GM19397 (cell line): ENCODE results near the gene KCNMA1.

Experiments used
- ATAC-seq: cut with Tn5 transposase; IDR thresholded peaks from one replicate; pipeline ENCODE4 v1.9.1; 2021; ENCODE audit warnings: mild to moderate bottlenecking, moderate library complexity; ENCODE audit not compliant: unreplicated experiment

The KCNMA1 gene

DNA sequence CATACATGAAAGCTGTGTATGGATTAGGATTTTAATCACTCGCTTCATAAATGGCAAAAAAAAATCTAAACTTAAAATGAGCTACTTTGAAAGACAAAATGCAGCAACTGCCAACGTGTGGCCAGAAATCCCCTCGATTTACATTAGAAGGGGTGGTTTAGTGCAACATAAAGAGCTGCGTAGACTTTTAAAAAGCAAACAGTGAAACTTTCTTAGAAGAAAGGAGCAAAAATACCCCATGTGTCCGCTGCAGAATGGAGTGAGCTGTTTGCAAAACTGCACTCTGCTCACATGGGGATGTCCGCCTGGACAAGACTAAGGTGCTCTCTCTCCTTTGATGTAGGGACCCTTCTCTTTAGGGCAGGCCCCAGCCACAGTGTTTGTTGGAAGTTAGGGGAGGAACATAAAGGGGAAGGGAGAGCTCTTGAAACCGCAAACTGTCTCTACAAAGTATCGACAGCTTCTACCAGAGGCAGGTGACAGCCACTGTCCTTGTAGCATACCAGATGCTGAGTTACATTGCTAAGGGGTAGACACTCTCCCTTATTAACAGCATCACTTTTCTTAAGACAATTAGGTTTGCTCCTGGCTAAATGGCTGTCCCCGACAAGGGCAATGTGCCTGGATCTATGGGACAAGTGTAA is 528.1 kb downstream of the KCNMA1 start:
- ATAC-seq = no peak

GRCh38 chr10:77106676-77107075 is 530.9 kb downstream of the KCNMA1 start:
- no peak for ATAC-seq

GRCh38 chr10:77105761-77106221 is 531.8 kb downstream of the KCNMA1 start:
- no peak for ATAC-seq

GRCh38 chr10:77104459-77104980 is 533.1 kb downstream of the KCNMA1 start:
- ATAC-seq = no peak

GRCh38 chr10:77103213-77103612 is 534.4 kb downstream of the KCNMA1 start:
- ATAC-seq = no peak

GRCh38 chr10:77101341-77101740 is 536.3 kb downstream of the KCNMA1 start:
- no peak for ATAC-seq

- ATAC-seq = no peak
These were observed 538.5 kb downstream of the KCNMA1 start for GRCh38 chr10:77099136-77099535.

DNA sequence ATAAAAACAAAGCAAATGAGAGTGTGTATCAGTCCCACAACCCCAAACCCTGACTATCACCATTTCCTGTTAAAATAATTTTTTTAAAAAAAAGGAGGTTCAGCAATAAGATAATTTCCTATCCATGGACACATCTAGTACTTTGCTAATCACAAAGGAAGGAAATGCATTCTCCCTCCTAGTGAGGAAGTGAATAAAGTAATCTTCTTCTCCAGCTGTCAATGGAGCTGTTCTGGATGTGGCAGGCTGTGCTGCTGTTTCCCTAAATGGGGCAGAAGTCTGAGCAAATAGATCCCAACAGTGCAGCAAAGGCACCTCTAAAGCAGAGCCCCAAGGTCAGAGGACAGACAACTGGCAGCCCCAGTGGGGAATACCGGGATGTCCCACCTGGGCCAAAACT is 540.0 kb downstream of the KCNMA1 start:
- ATAC-seq = no peak

DNA sequence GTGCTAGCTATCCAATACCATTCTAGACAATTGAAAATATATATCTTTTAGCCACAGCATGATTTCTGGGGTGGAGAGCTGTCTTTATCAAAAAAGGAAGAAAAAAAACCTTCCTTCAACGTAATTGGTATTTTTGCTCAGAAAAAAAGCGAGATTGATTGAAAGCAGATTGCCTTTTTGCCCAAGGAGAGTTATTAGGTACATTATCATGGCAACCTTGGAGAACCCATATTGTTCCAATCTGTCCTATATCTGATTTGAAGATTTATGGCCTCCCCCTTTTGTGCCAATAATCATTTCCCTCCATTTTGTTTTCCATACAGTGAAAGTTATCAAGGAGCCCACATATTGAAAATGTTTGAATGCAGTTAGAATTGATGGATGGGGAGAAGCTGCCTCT is 544.5 kb downstream of the KCNMA1 start:
- no peak for ATAC-seq

GRCh38 chr10:77091597-77092165 is 545.9 kb downstream of the KCNMA1 start:
- no peak for ATAC-seq

GRCh38 chr10:77090381-77091356 is 546.9 kb downstream of the KCNMA1 start:
- no peak for ATAC-seq

DNA sequence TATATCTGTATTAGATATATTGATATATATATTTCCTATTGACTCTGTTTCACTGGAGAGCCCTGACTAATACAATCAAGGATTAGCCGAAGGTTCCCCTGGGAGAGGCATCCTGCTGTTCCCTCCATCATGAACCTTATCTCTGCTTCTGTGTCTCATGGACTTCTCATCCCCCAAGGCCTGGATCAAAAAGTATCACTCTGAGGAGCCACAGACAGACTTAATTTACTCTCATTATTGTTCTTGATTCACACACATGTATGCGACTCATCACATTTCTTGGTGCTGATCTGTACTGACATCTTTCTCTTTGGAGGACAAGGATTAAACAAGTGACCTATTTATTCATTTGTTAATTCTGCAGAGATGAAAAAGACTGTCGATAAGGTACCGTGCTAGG is 550.2 kb downstream of the KCNMA1 start:
- ATAC-seq = no peak

DNA sequence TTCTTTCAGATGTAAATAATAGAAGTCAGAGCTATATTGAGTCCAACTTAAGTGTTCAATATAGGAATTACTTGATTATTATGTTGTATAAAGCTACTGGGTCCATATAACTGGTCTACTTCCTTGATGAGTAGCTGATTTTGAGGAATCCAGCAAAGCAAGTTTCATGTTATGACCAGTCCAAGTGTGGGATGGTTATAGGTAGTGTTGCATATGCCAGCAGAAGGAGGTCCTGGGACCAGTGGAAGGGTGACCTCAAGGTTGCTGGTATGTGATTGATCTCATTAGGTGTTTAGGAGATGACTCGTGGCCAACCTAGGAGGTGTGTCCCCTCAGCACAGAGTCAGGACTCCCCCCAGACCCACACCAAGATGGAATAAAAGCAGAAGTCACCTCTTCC is 551.5 kb downstream of the KCNMA1 start:
- ATAC-seq = no peak

- ATAC-seq = no peak
These were observed 552.3 kb downstream of the KCNMA1 start for GRCh38 chr10:77085344-77085743.

- ATAC-seq = no peak
These were observed 553.0 kb downstream of the KCNMA1 start for GRCh38 chr10:77084431-77085144.

DNA sequence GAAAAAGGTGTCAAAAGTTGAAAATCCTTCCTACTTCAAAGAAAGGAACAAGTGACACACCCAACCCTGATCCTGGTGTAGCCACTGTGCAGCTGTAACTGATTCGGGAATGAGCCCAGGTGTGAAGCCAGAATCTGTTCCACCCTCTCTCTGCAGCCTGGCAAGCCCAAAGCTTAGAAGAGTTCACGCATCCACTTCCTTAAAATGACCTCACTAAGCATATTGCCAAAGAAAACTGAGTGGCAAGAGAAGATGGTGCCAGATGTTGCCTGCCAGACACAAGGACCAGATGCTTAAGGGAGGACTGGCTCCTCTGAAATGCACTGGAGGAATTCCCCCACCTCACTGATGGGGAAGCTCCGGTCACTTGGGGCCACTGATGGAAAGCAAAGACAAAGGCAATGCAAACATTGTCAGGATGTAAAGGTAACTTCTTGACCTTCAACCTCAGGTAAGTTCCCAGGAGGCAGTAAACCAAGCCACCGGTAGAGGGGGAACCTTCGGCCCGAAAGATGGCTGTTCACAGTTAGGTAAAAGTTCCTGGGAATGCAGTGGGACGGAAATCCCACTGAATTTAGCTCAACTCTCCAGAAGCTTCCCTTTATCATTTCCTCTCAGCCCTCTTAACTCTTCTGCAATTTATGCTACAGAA is 554.9 kb downstream of the KCNMA1 start:
- ATAC-seq = no peak

- no peak for ATAC-seq
These were observed 556.1 kb downstream of the KCNMA1 start for GRCh38 chr10:77081481-77081891.

- ATAC-seq = no peak
These were observed 557.1 kb downstream of the KCNMA1 start for GRCh38 chr10:77080361-77081027.

GRCh38 chr10:77079592-77080300 is 557.9 kb downstream of the KCNMA1 start:
- ATAC-seq = no peak
